Hepatocyte (in vitro differentiated cells): Measurements from ENCODE around the gene AMMECR1. TPM values are rescaled to one million over a fixed set of nuclear protein-coding genes. Genes with fewer than 3 reads are reported as not detected.

ENCODE experiments used
- DNase-seq: peaks from one replicate; pipeline ENCODE4 v3.0.0-alpha.2; 2016; ENCODE audit warnings: low spot score
- H2AFZ ChIP-seq: fragments of 200-600 bp; sonication (generic); 2 replicates; pipeline ENCODE4 v1.6.0; 2016; ENCODE audit warnings: antibody characterized with exemption, mild to moderate bottlenecking
- H3K27ac ChIP-seq: fragments of 200-600 bp; sonication (generic); 2 replicates; pipeline ENCODE4 v1.5.1; 2016; ENCODE audit warnings: mild to moderate bottlenecking
- H3K27me3 ChIP-seq: fragments of 200-600 bp; sonication (generic); 2 replicates; pipeline ENCODE4 v1.6.1; 2016
- H3K36me3 ChIP-seq: fragments of 200-600 bp; sonication (generic); replicated peaks from 2 replicates; pipeline ENCODE4 v1.5.1; 2016; ENCODE audit warnings: low read depth; ENCODE audit not compliant: insufficient read depth
- H3K4me1 ChIP-seq: fragments of 200-600 bp; sonication (generic); 2 replicates; pipeline ENCODE4 v1.5.1; 2016; ENCODE audit warnings: mild to moderate bottlenecking, moderate library complexity; ENCODE audit not compliant: insufficient read depth
- H3K4me2 ChIP-seq: fragments of 200-600 bp; sonication (generic); 2 replicates; pipeline ENCODE4 v1.6.0; 2016
- H3K4me3 ChIP-seq: fragments of 200-600 bp; sonication (generic); 2 replicates; pipeline ENCODE4 v1.5.1; 2016; ENCODE audit warnings: mild to moderate bottlenecking
- H3K79me2 ChIP-seq: fragments of 200-600 bp; sonication (generic); 2 replicates; pipeline ENCODE4 v1.6.0; 2017; ENCODE audit warnings: mild to moderate bottlenecking
- H3K9me2 ChIP-seq: fragments of 200-600 bp; sonication (generic); replicated peaks from 2 replicates; pipeline ENCODE4 v1.6.0; 2017; ENCODE audit warnings: mild to moderate bottlenecking; ENCODE audit not compliant: insufficient read depth
- H3K9me3 ChIP-seq: fragments of 200-600 bp; sonication (generic); 2 replicates; pipeline ENCODE4 v1.5.1; 2016; ENCODE audit warnings: low read depth, mild to moderate bottlenecking
- H4K20me1 ChIP-seq: fragments of 200-600 bp; sonication (generic); 2 replicates; pipeline ENCODE4 v1.6.0; 2016; ENCODE audit warnings: mild to moderate bottlenecking; ENCODE audit not compliant: insufficient read depth, poor library complexity, severe bottlenecking
- EZH2 ChIP-seq: fragments of 200-600 bp; sonication (generic); IDR thresholded peaks from 2 replicates; pipeline ENCODE4 v1.6.1; 2016; ENCODE audit warnings: antibody characterized with exemption, mild to moderate bottlenecking, borderline replicate concordance
- EZH2phosphoT487 ChIP-seq: fragments of 200-600 bp; sonication (generic); IDR thresholded peaks from one replicate; pipeline ENCODE4 v1.6.1; 2018; ENCODE audit warnings: antibody characterized with exemption, mild to moderate bottlenecking, low read depth, moderate library complexity; ENCODE audit not compliant: unreplicated experiment, severe bottlenecking
- WGBS: methylation state at CpG from one replicate; pipeline ENCODE4 v1.1.6; 2016; ENCODE audit warnings: low lambda C conversion rate; ENCODE audit errors: missing lambda C conversion rate; 5-methylcytosine and 5-hydroxymethylcytosine counted together
- polyA plus RNA-seq: library from polyadenylated mRNA; unstranded; fragments of >200 nt; fragmentation: Nextera tagmentation; extraction: Ambion mirVana; gene quantifications from 2 replicates; pipeline ENCODE4 v1.2.1, GENCODE V29; 2016
- total RNA-seq: library from RNA; depleted of rRNA; stranded (reverse); fragments of >200 nt; gene quantifications from 2 replicates; pipeline ENCODE4 v1.2.3, GENCODE V29; 2014
- TF ChIP-seq, protein P1 (sequence below): fragments of 200-600 bp; sonication (generic); IDR thresholded peaks from 2 replicates; pipeline ENCODE4 v1.5.1; 2016; ENCODE audit warnings: antibody characterized with exemption, mild to moderate bottlenecking; ENCODE audit not compliant: poor library complexity

AMMECR1 gene
- total and polyA plus RNA-seq, 2 experiments from 2014 or later = 24.6 to 33.3 TPM

- TF ChIP-seq EZH2 = no peak
- no peak for TF ChIP-seq EZH2phosphoT487
- TF ChIP-seq, protein P1, sequence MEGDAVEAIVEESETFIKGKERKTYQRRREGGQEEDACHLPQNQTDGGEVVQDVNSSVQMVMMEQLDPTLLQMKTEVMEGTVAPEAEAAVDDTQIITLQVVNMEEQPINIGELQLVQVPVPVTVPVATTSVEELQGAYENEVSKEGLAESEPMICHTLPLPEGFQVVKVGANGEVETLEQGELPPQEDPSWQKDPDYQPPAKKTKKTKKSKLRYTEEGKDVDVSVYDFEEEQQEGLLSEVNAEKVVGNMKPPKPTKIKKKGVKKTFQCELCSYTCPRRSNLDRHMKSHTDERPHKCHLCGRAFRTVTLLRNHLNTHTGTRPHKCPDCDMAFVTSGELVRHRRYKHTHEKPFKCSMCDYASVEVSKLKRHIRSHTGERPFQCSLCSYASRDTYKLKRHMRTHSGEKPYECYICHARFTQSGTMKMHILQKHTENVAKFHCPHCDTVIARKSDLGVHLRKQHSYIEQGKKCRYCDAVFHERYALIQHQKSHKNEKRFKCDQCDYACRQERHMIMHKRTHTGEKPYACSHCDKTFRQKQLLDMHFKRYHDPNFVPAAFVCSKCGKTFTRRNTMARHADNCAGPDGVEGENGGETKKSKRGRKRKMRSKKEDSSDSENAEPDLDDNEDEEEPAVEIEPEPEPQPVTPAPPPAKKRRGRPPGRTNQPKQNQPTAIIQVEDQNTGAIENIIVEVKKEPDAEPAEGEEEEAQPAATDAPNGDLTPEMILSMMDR = no peak
- Histone ChIP-seq H3K4me1 (no peaks in the 10 kb centered on the region), H3K4me3 (no peak overlapping the region), H3K27ac (no peak overlapping the region), H3K36me3 (no peaks in the 10 kb centered on the region), H3K9me2 (no peaks in the 10 kb centered on the region), H3K27me3 (no peaks in the 10 kb centered on the region), H2AFZ (no peak overlapping the region), H4K20me1 (no peaks in the 10 kb centered on the region), H3K4me2 (no peak overlapping the region), H3K9me3 (no peaks in the 10 kb centered on the region), H3K79me2 (peaks cover 18% of the 10 kb centered on the region)
- WGBS = 69% methylated on average over 2 of the region's 2 CpGs
- DNase-seq = no peak
These were observed 91.0 kb downstream of the AMMECR1 start for GRCh38 chrX:110226931-110227330.

DNA sequence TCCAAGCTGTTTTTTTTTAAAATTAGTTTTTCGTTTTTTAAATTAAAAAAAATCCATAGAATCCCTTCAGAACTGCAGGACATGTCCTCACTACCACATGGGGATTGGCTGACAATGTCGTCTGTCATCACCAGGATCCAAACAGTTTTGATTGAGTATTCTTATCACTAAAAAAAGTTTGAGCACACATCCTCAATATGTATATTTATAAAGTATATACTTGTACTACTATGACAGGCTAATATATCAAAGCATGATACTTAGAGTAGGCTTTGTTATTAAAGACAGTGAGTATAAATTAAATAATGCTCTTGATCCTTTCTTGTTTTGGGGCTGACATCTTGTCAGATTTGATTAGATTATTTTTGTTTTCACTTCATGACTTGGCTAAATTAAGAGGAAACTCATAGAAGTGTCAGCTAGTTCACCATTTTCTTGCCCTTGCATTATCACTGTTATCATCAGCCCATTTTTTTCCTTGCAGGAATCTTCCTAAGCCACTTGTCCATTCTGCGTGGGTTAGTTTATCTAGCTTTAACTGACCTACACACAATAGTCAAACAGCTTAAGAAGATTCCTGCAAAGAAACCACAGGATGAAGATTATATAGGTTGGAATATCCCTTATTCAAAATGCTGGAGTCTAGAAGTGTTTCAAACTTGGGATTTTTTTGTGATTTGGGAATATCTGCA is 92.8 kb downstream of the AMMECR1 start:
- Histone ChIP-seq H3K4me3 (no peak overlapping the region), H3K9me3 (no peaks in the 10 kb centered on the region), H3K4me2 (no peak overlapping the region), H3K27ac (no peak overlapping the region), H3K4me1 (no peaks in the 10 kb centered on the region), H3K36me3 (no peaks in the 10 kb centered on the region), H4K20me1 (no peaks in the 10 kb centered on the region), H3K9me2 (no peaks in the 10 kb centered on the region), H3K79me2 (peaks cover 18% of the 10 kb centered on the region), H3K27me3 (no peaks in the 10 kb centered on the region), H2AFZ (no peak overlapping the region)
- TF ChIP-seq EZH2phosphoT487 = no peak
- no peak for TF ChIP-seq EZH2
- TF ChIP-seq, protein P1 = no peak
- no peak for DNase-seq
- 54% methylated on average over 3 of the region's 3 CpGs for WGBS

DNA sequence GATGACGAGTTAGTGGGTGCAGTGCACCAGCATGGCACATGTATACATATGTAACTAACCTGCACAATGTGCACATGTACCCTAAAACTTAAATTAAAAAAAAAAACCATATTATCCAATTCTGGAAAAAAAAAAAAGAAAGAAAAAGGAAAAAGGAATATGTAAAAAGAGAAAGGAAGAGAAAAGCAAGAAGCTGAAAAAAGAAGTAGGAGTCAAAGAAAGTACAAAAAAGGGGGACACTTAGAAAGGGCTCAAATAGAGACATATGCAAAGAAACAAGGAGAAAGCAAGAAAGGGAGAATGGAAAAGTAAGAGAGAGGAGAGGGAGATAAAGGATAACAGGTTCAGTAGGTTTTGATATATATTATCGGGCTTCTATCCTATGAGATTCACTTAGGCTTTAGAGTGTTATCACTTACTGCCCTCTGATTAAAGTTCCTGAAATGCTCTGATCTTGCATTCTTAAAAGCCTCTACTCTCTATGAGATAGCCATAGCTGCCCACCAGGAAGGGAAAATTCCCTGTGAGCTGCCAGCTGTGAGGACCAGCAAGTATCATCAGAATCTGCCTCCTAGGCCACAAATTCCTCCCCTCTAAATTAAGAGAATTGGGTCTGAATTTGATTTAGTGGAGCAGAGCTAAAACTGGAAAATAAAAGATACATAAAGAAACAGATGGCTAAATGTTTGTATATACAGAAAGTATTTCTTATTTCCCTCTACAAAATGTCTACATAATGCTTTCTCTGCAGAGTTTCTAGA is 95.2 kb downstream of the AMMECR1 start:
- Histone ChIP-seq H3K27me3 (no peaks in the 10 kb centered on the region), H3K79me2 (peaks cover 9% of the 10 kb centered on the region), H2AFZ (no peak overlapping the region), H3K4me1 (no peaks in the 10 kb centered on the region), H3K36me3 (no peaks in the 10 kb centered on the region), H3K27ac (no peak overlapping the region), H3K9me2 (no peaks in the 10 kb centered on the region), H3K4me3 (no peak overlapping the region), H4K20me1 (no peaks in the 10 kb centered on the region), H3K4me2 (no peak overlapping the region), H3K9me3 (no peaks in the 10 kb centered on the region)
- WGBS = 63% methylated on average over 2 of the region's 2 CpGs
- TF ChIP-seq, protein P1 = no peak
- TF ChIP-seq EZH2phosphoT487 = no peak
- no peak for TF ChIP-seq EZH2
- no peak for DNase-seq
